Memory B cell (primary cell): ENCODE data around the gene IL18BP.

Source experiments
- ATAC-seq: fragments of 150-1000 bp; cut with Tn5 transposase; 2 replicates; pipeline ENCODE4 v1.10.0; 2021; ENCODE audit warnings: low read depth, mild to moderate bottlenecking, moderate library complexity
- DNase-seq, 2 donors: peaks; one replicate each; pipeline ENCODE4 v3.0.0; 2022; ENCODE audit warnings: low spot score in 2 of 2
- H3K27ac Mint-ChIP-seq: one replicate; pipeline ENCODE4 v1.8.0; 2022; ENCODE audit warnings: mild to moderate bottlenecking, moderate library complexity, mixed read lengths
- H3K27me3 Mint-ChIP-seq: one replicate; pipeline ENCODE4 v1.8.0; 2022; ENCODE audit warnings: mixed read lengths
- H3K36me3 Mint-ChIP-seq: one replicate; pipeline ENCODE4 v1.8.0; 2022; ENCODE audit warnings: mild to moderate bottlenecking, mixed read lengths
- H3K4me1 Mint-ChIP-seq: one replicate; pipeline ENCODE4 v1.8.0; 2022; ENCODE audit warnings: mixed read lengths
- H3K4me3 Mint-ChIP-seq: one replicate; pipeline ENCODE4 v1.8.0; 2022; ENCODE audit warnings: mild to moderate bottlenecking, moderate library complexity, mixed read lengths
- H3K9me3 Mint-ChIP-seq: one replicate; pipeline ENCODE4 v1.8.0; 2022; ENCODE audit warnings: mixed read lengths

Gene IL18BP

DNA sequence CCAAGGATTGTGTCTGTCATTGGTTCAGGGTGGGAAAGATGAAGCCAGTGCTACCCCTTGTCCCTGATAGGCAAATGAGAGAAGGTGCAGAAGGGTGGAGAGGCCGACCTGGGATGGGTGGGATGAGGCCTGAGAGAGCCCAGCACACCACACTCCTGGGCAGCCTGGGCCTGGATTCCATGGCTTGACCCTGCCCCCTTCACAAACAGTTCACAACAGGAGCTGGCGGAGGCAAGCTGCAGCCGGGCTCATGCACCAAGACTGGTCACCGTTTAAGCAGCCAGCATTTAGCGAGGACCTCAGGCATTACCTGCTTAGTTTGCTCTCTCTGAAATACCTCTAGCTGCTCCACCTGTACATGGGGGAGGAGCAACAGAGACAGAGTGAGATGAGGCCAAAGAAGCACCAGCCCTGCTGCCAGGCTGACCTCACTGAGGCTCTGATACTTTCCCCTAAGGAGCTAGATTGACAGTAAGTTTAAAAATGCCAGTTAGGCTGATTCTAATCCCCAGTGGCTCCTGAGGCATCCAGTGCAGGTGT lies 13.5 kb downstream of the IL18BP start:
- ATAC-seq (no peak), DNase-seq (no peak)
- H3K27ac Mint-ChIP-seq = peak overlapping the region; percentile 35
- H3K9me3 Mint-ChIP-seq = no peaks in the 10 kb centered on the region
- H3K27me3 Mint-ChIP-seq = no peaks in the 10 kb centered on the region
- no peak overlapping the region for H3K4me3 Mint-ChIP-seq
- peaks cover 56% of the 10 kb centered on the region for H3K36me3 Mint-ChIP-seq
- H3K4me1 Mint-ChIP-seq = peaks cover 3% of the 10 kb centered on the region

DNA sequence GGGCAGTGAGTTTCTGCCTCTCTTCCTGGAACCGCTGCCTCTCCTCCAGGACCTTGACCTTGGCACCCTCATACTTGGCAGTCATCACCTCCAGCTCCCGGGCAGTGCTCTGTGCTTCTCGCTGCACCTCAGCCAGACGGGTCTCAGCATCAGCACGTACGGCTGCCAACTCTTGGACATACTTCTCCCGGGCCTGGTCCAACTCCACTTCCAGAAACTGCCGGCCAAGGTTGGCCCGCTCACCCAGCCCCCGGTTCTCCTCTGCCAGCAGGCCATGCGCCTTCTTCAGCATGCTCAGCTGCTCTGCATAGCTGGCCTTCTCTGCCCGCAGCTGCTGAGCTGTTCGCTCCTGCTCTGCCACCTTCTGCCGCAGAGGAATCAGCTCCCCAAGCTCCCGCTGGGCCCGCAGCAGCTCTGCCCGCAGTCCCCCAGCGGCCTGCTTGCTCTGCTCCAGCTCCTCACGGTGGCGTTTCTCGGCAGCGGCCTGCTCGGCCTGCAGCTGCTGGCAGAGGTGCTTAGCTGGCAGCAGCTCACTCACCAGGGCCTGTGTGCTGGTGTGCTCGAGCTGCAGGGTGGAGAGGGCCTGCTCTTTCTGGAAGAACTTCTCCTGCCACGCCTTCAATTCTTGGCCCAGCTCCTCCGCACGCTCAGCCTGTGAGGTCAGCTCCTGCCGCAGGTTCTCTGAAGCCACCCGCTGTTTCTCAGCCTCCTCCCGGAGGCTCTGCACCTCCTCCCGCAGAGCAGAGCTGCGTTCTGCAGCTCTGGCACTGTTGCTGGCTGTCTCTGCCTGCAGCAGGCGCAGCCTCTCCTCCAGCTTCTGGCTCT lies 14.4 kb downstream of the IL18BP start:
- peaks cover 56% of the 10 kb centered on the region for H3K36me3 Mint-ChIP-seq
- H3K27ac Mint-ChIP-seq = no peak overlapping the region
- ATAC-seq = no peak

DNA sequence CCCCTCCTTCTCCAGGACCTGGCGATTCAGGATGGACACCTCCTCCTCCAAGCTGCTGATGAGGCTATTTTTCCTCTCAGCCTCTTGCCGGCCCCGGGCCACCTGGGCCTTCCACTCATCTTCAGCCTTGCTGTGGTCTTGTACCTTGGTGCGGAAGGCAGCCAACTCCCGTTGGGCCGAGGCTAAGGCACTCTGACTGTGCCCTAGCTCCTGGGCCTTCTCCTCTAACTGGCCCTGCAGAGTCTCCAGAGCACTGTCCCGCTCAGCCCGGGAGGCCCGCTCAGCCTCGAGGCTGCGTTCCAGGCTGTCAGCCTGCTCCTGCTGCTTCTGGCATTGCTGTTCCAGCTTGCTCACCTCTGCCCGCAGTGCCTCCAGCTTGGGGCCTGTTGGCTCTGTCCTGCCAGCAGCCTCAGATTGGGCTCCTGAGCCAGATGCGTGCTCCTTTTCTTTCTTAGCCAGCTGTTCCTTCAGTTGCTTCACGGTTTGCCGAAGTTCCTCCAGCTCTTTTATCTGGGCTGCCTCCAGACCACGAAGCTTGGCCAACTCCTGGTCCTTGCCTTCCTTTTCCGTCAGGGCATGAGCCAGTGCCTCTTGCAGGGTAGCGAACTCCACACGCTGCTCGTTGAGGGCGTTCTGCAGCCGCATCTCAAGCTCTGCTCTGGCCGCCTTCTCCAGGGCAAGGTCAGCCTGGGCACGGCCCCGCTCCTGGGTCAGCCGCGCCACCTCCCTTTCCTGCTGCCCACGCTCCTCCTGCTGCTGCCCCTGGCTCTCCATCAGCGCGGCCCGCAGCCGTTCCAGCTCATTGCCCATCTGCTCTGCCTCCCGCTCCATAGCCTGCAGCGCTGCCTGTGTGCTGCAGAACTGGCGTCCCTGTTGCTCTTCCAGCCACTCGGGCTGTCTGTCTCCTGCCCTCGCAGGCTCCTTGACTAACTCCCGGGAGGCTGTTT lies 15.3 kb downstream of the IL18BP start:
- ATAC-seq (no peak), DNase-seq (no peak)
- no peak overlapping the region for H3K4me3 Mint-ChIP-seq
- no peaks in the 10 kb centered on the region for H3K27me3 Mint-ChIP-seq
- peaks cover 3% of the 10 kb centered on the region for H3K4me1 Mint-ChIP-seq
- no peaks in the 10 kb centered on the region for H3K9me3 Mint-ChIP-seq
- H3K27ac Mint-ChIP-seq = no peak overlapping the region
- H3K36me3 Mint-ChIP-seq = peaks cover 55% of the 10 kb centered on the region

More for the DNA sequence above, 14.4 kb downstream of the IL18BP start:
- Mint-ChIP-seq H3K4me3 (no peak overlapping the region), H3K4me1 (peaks cover 3% of the 10 kb centered on the region), H3K27me3 (no peaks in the 10 kb centered on the region), H3K9me3 (no peaks in the 10 kb centered on the region)
- DNase-seq = no peak

DNA sequence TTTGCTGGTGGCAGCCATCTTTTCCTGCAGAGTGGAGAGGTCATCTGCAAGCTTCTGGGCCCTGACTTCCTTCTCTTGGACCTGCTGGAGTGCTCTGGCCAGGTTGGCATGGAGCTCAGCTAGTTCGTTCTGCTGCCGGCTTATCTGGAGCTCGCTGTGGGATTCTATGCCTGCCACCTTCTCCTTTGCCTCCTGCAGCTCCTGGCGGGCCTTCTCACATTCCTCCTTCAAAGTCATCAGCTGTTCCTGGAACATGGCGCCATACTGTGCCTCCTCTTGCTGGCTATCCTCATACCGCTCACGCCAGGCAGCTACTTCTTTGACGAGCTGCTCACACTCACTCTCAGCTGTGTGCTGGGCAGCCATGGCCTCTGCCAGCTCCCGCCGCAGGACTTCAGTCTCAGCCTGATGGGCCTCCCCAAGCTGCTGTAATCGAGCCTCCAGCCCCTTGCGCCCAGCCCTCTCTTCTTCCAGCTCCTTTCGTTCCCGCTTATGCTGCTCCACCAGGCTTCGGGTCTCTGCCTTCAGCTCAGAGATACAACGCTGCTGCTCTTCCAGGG lies 16.1 kb downstream of the IL18BP start:
- H3K9me3 Mint-ChIP-seq = no peaks in the 10 kb centered on the region
- H3K4me3 Mint-ChIP-seq = no peak overlapping the region
- ATAC-seq (no peak), DNase-seq (no peak)
- peaks cover 53% of the 10 kb centered on the region for H3K36me3 Mint-ChIP-seq
- H3K27me3 Mint-ChIP-seq = no peaks in the 10 kb centered on the region
- peaks cover 3% of the 10 kb centered on the region for H3K4me1 Mint-ChIP-seq
- no peak overlapping the region for H3K27ac Mint-ChIP-seq

DNA sequence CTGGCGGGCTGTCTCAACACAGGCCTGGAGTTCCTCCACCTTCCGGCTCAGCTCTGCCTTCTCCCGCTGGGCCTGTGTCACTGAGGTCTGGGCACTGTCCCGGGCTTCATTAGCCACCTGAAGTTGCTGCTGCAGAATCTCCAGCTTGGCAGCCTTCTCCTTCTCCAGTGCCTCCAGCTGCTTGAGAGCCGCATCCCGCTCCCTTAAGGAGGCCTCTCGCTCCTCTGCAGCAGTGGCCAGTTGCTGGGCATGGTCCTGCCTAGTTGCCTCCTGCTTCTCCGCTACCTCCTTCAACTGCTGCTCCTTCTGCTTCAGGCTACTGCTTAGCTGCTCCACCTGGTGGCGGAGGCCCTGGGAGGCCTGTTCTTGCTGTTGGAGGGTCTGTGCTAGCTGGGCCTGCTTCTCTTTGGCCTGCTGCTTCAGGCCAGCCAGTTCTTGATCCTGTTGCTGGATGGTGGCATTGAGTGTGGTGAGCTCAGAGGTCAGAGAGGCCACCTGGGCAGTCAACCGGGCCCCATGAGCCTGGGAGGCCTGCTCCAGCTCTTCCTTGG lies 16.9 kb downstream of the IL18BP start:
- H3K4me3 Mint-ChIP-seq = no peak overlapping the region
- peaks cover 59% of the 10 kb centered on the region for H3K36me3 Mint-ChIP-seq
- no peaks in the 10 kb centered on the region for H3K27me3 Mint-ChIP-seq
- H3K9me3 Mint-ChIP-seq = no peaks in the 10 kb centered on the region
- H3K27ac Mint-ChIP-seq = peak overlapping the region; percentile 35
- ATAC-seq (no peak), DNase-seq (no peak)
- peaks cover 3% of the 10 kb centered on the region for H3K4me1 Mint-ChIP-seq

DNA sequence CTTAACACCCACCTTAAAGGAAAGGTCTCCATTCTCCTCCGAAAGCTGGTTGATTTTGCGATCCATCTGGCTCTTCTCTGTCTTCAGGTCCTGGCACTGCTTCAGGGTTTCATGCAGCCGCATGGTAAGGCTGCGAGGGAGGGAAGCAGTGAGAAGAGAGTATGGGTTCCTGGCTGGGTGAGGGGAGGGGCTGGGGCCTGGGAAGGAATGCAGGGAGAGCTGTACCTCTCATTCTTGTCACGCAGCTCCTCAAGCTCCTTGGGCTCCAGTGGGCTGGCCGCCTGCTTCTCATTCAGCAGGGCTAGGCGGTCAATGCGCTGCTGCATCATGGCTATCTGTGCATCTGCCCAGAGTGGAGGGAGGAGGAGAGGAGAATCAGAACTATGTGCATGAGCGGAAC lies 19.5 kb downstream of the IL18BP start:
- Mint-ChIP-seq H3K9me3 (no peaks in the 10 kb centered on the region), H3K27me3 (no peaks in the 10 kb centered on the region), H3K36me3 (peaks cover 55% of the 10 kb centered on the region), H3K4me3 (no peak overlapping the region), H3K4me1 (peaks cover 3% of the 10 kb centered on the region), H3K27ac (peak overlapping the region; percentile 21)
- DNase-seq = no peak
- ATAC-seq = no peak

DNA sequence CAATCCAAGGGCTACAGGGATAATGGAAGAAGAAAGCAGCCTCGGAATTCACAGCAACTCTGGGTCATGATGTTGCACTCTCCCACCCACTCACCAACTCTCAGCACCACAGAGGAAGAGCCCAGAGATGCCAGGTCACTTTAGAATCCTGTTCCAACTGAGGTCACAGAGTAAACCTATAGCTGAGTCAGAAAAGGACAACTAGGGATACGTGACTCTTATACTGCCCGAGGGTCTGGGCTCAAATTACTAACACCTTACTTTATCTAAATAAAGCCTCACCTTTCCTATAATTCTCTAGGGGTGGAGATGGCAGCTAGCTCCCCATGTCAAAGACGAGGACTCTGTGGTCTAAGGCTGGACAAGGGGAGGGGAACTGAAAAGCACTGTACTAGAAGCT lies 24.6 kb downstream of the IL18BP start:
- no peak overlapping the region for H3K4me3 Mint-ChIP-seq
- H3K27ac Mint-ChIP-seq = no peak overlapping the region
- H3K4me1 Mint-ChIP-seq = peaks cover 17% of the 10 kb centered on the region
- no peaks in the 10 kb centered on the region for H3K9me3 Mint-ChIP-seq
- DNase-seq (no peak), ATAC-seq (no peak)
- H3K27me3 Mint-ChIP-seq = no peaks in the 10 kb centered on the region
- H3K36me3 Mint-ChIP-seq = peaks cover 25% of the 10 kb centered on the region

DNA sequence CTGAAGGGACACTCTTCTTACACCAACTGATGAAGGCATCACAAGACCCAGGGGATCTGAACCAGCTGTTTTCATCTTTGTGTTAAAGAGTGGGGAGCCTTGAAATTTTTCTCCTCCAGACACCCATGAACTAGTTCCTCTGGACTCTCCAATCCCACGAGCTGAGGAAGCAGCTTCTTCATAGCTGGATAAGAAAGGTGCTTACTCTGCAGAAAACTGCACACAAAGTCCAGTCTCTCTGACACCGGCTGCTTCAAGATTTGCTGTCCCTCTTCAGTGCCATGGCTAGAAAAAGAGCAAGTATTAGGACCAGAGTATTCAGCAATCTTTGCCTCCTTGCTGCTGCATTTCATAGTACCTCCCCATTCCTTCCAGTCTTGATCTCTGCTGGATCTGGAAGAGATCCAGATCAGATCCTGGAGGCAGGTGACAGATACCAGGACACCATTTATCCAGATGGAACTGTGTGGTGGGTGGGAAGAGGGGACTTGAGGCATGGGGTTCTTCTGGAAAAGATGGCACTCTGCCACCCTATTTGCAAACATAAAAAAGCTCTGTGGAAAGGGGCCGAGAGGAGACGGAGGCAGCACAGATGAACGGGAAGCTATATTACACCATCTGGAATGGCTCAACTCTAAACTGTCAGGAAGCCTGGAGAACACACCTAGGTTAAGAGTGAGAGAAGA lies 25.5 kb downstream of the IL18BP start:
- ATAC-seq (no peak), DNase-seq (no peak)
- no peak overlapping the region for H3K4me3 Mint-ChIP-seq
- H3K36me3 Mint-ChIP-seq = peaks cover 28% of the 10 kb centered on the region
- peaks cover 21% of the 10 kb centered on the region for H3K4me1 Mint-ChIP-seq
- H3K9me3 Mint-ChIP-seq = no peaks in the 10 kb centered on the region
- H3K27ac Mint-ChIP-seq = no peak overlapping the region
- no peaks in the 10 kb centered on the region for H3K27me3 Mint-ChIP-seq

DNA sequence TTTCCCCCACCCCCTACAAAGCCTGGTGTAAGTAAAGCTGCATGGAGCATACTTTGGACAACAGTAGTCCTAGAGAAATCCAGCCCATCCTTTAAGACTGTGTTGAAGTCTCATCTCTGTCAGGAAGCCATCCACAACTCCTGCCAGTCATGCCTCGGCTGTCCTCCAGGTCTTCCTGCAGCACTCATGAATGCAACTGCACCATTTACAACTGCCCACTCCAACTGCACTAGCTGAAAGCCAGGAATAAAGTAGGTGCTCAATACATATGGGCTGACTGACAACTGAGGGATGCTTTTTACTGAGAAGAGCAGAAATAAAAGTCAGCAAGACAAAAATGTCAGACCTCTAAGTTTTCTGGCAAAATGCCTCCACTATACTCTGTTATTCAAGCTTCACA lies 27.4 kb downstream of the IL18BP start:
- H3K4me3 Mint-ChIP-seq = no peak overlapping the region
- no peaks in the 10 kb centered on the region for H3K9me3 Mint-ChIP-seq
- H3K4me1 Mint-ChIP-seq = peaks cover 24% of the 10 kb centered on the region
- H3K27ac Mint-ChIP-seq = peak overlapping the region; percentile 65
- H3K36me3 Mint-ChIP-seq = peaks cover 25% of the 10 kb centered on the region
- ATAC-seq (no peak), DNase-seq (no peak)
- H3K27me3 Mint-ChIP-seq = no peaks in the 10 kb centered on the region

DNA sequence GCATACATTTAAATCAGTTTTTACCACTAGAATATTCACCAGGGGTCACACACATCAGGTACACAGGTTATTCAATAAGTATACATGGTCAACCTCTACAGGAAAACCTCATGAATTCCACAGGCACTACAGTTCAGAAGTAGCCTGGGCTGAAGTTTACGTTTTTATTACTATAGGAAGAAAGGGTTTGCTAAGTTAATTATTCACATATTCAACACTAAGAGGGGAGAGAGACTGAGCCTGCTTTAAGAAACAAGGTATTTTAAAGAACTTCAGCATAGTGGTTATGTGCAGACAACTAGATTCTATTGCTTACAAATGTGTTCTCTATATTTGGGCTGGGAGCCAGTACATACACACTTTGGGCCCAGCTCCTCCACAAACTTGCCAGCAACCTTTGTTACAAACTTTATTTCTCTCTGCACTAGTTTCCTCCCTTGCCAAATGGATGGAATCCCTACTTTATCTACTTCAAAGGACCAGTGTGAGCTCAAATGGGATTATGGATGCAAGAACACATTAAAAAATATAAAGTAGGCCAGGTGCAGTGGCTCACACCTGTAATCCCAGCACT lies 31.9 kb downstream of the IL18BP start:
- no peaks in the 10 kb centered on the region for H3K27me3 Mint-ChIP-seq
- H3K36me3 Mint-ChIP-seq = peaks cover 23% of the 10 kb centered on the region
- no peak overlapping the region for H3K4me3 Mint-ChIP-seq
- DNase-seq (no peak), ATAC-seq (no peak)
- H3K4me1 Mint-ChIP-seq = peaks cover 23% of the 10 kb centered on the region
- H3K9me3 Mint-ChIP-seq = no peaks in the 10 kb centered on the region
- peak overlapping the region; percentile 21 for H3K27ac Mint-ChIP-seq

DNA sequence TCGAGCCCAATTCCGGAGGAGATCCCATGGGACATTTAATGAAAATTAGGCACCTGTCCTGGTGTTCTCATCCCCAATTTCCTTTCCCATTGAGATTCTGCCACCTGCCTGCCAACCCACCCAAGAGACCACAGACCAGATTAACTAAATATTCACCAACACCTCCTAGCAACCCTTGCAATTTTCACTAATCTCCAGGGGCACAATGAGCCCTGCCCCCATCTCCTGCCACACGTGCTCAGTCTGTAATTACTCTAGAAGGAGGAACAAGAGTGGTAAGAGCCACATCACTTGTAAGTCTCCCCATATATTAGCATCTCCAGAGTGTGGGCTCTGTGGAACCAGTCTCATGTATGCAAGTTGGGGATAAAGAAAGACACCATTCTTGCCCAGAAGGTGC lies 38.0 kb downstream of the IL18BP start:
- peaks cover 23% of the 10 kb centered on the region for H3K4me1 Mint-ChIP-seq
- ATAC-seq (no peak), DNase-seq (no peak)

DNA sequence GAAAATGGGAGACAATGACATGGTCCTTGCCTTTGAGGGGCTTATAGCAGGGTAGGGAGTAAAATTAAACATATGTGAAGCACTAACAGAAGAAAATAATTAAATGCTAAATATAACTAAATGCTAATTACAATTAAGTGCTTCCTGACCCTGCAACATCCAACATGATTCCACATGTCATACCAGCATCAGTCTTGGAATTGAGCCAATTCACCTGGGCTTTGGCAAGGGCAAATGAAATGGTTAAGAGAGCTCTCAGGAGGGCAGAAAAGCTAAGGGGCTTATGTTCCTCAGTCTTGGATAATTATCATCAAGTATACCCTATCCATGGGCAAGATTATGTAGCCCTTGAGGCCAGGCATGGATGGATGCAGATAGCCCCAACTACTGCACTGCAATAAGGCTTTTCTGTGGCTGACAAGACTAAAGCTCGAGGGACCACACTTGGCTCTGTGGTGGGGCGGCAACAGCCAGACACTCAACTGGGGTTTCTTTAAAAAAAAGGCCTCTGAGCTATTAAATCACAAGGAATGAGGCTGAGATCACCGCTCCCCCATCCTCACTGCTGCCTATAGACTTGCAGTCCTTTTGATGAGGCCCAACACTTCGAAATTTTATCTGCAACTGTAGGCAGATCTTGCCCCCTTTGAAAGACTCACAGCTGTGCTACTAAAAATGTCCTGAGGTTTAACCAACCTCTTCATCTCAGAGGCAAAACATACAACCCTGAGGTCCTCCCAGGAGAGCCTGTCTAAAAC lies 39.0 kb downstream of the IL18BP start:
- H3K4me1 Mint-ChIP-seq = peaks cover 33% of the 10 kb centered on the region
- H3K4me3 Mint-ChIP-seq = no peak overlapping the region
- no peak overlapping the region for H3K27ac Mint-ChIP-seq
- H3K9me3 Mint-ChIP-seq = no peaks in the 10 kb centered on the region
- ATAC-seq (no peak), DNase-seq (no peak)
- H3K27me3 Mint-ChIP-seq = no peaks in the 10 kb centered on the region
- peaks cover 14% of the 10 kb centered on the region for H3K36me3 Mint-ChIP-seq

More for the DNA sequence above, 38.0 kb downstream of the IL18BP start:
- H3K36me3 Mint-ChIP-seq = peaks cover 14% of the 10 kb centered on the region
- H3K4me3 Mint-ChIP-seq = peak overlapping the region; percentile 30
- no peaks in the 10 kb centered on the region for H3K27me3 Mint-ChIP-seq
- H3K27ac Mint-ChIP-seq = peak overlapping the region; percentile 64
- H3K9me3 Mint-ChIP-seq = no peaks in the 10 kb centered on the region
